ENCODE measurements around the gene POLD2.

Gene POLD2

GRCh38 chr7:44162179-44162578 is 38.8 kb upstream of the POLD2 start:
- no peak overlapping the region for H3K4me3 ChIP-seq
- no peak for TF ChIP-seq CTCF (IDR thresholded peaks at IDR 0.05)
- peak; percentile 56 for DNase-seq (ENCODE audit: low spot score)
- H3K27ac ChIP-seq = no peak overlapping the region

GRCh38 chr7:44161371-44161770 is 38.0 kb upstream of the POLD2 start:
- Histone ChIP-seq H3K27ac (no peak overlapping the region), H3K4me3 (no peak overlapping the region)
- no peak for TF ChIP-seq CTCF (IDR thresholded peaks at IDR 0.05)
- DNase-seq (ENCODE audit: low spot score) = peak; percentile 50

GRCh38 chr7:44159824-44160630 is 36.7 kb upstream of the POLD2 start:
- TF ChIP-seq CTCF (IDR thresholded peaks at IDR 0.05) = no peak
- no peak overlapping the region for H3K4me3 ChIP-seq
- DNase-seq (ENCODE audit: low spot score) = peak; percentile 36
- H3K27ac ChIP-seq = no peak overlapping the region

GRCh38 chr7:44158873-44159631 is 35.7 kb upstream of the POLD2 start:
- TF ChIP-seq CTCF (IDR thresholded peaks at IDR 0.05) = no peak
- Histone ChIP-seq H3K4me3 (no peak overlapping the region), H3K27ac (no peak overlapping the region)
- DNase-seq (ENCODE audit: low spot score) = peak; percentile 69

- no peak overlapping the region for H3K4me3 ChIP-seq
- DNase-seq (ENCODE audit: low spot score) = peak; percentile 60
- no peak for TF ChIP-seq CTCF (IDR thresholded peaks at IDR 0.05)
- H3K27ac ChIP-seq = no peak overlapping the region
Observed at GRCh38 chr7:44158096-44158872, 34.9 kb upstream of the POLD2 start.

GRCh38 chr7:44157116-44158080 is 34.0 kb upstream of the POLD2 start:
- Histone ChIP-seq H3K4me3 (no peak overlapping the region), H3K27ac (no peak overlapping the region)
- no peak for TF ChIP-seq CTCF (IDR thresholded peaks at IDR 0.05)
- peak; percentile 50 for DNase-seq (ENCODE audit: low spot score)

Data from coronary artery (tissue), 2 donors.